ENCODE results near the gene QKI.

Gene QKI

DNA sequence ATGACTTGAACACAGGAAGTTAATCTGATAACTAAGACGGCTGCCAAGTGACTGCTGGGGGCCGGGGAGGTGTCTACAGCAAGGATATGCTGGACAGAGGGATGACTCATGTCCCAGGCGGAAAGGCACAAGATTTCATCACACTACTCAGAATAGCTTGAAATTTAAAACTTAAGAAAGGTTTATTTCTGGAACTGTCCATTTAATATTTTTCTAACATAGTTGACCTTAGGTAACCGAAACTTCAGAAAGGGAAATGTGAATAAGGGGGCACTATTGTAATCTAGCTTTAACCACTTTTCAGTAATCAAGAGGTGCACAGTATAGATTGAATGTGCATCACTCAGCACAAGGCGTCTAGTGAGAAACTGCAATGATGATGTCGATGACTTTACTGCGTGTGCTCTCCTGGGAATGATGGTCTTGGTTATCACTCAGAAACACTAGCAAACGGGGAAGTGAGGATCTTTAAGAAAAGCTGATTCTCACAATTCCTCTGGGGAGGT, 171.5 kb downstream of the QKI start:
- Histone ChIP-seq H3K79me2 (ENCODE audit: insufficient read depth, low read length) (no peaks in the 10 kb centered on the region), H3K9me3 (ENCODE audit: insufficient read depth, low read depth, low read length) (no peaks in the 10 kb centered on the region), H3K9ac (ENCODE audit: low read depth, low read length, poor library complexity, severe bottlenecking) (no peak overlapping the region), H3K4me1 (ENCODE audit: insufficient read depth, low read length, poor library complexity, severe bottlenecking) (no peaks in the 10 kb centered on the region), H3K9me2 (replicated peaks; ENCODE audit: low read depth, low read length) (no peaks in the 10 kb centered on the region), H3K4me3 (ENCODE audit: low read length, poor library complexity, severe bottlenecking) (no peak overlapping the region), H3F3A (ENCODE audit: low read depth) (no peaks in the 10 kb centered on the region), H3K36me3 (ENCODE audit: insufficient read depth, low read length) (no peaks in the 10 kb centered on the region), H3K27me3 (ENCODE audit: insufficient read depth, low read length, poor library complexity, severe bottlenecking) (no peaks in the 10 kb centered on the region), H3K4me2 (ENCODE audit: low read depth, low read length, poor library complexity, severe bottlenecking) (no peak overlapping the region), H4K20me1 (ENCODE audit: insufficient read depth, low read length, poor library complexity, severe bottlenecking) (no peaks in the 10 kb centered on the region), H2AFZ (ENCODE audit: low read length) (no peak overlapping the region)
- TF ChIP-seq EZH2phosphoT487 (IDR thresholded peaks at IDR 0.05; ENCODE audit: borderline replicate concordance) = no peak
- TF ChIP-seq, protein P1, sequence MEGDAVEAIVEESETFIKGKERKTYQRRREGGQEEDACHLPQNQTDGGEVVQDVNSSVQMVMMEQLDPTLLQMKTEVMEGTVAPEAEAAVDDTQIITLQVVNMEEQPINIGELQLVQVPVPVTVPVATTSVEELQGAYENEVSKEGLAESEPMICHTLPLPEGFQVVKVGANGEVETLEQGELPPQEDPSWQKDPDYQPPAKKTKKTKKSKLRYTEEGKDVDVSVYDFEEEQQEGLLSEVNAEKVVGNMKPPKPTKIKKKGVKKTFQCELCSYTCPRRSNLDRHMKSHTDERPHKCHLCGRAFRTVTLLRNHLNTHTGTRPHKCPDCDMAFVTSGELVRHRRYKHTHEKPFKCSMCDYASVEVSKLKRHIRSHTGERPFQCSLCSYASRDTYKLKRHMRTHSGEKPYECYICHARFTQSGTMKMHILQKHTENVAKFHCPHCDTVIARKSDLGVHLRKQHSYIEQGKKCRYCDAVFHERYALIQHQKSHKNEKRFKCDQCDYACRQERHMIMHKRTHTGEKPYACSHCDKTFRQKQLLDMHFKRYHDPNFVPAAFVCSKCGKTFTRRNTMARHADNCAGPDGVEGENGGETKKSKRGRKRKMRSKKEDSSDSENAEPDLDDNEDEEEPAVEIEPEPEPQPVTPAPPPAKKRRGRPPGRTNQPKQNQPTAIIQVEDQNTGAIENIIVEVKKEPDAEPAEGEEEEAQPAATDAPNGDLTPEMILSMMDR (conservative IDR thresholded peaks at IDR 0.05; ENCODE audit: low read length) = no peak

DNA sequence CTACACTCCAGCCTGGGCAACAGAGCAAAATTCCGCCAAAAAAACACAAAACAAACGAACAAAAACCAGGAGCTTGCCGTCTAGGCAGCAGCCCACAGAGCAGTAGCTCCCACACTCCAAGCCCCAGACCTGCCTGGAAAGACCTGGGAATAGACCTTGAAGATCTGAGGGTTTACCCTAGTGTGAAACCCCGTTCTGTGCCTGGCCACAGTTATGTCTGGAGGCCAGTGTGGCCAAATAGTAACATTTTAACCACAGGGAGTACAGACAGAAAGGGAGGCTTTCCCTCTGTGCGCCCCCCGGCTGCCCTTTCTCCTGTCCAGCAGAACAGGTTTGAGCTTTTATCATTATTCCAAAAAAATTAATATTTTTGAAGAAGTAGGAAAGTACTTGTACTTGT, 172.4 kb downstream of the QKI start:
- H3K36me3 ChIP-seq (ENCODE audit: insufficient read depth, low read length) = no peaks in the 10 kb centered on the region
- H3K9me2 ChIP-seq (replicated peaks; ENCODE audit: low read depth, low read length) = no peaks in the 10 kb centered on the region
- H3K4me1 ChIP-seq (ENCODE audit: insufficient read depth, low read length, poor library complexity, severe bottlenecking) = no peaks in the 10 kb centered on the region
- H3K4me2 ChIP-seq (ENCODE audit: low read depth, low read length, poor library complexity, severe bottlenecking) = no peak overlapping the region
- no peaks in the 10 kb centered on the region for H3K9me3 ChIP-seq (ENCODE audit: insufficient read depth, low read depth, low read length)
- H2AFZ ChIP-seq (ENCODE audit: low read length) = no peak overlapping the region
- no peaks in the 10 kb centered on the region for H3K27me3 ChIP-seq (ENCODE audit: insufficient read depth, low read length, poor library complexity, severe bottlenecking)
- H3K9ac ChIP-seq (ENCODE audit: low read depth, low read length, poor library complexity, severe bottlenecking) = no peak overlapping the region
- TF ChIP-seq, protein P1 (conservative IDR thresholded peaks at IDR 0.05; ENCODE audit: low read length) = no peak
- TF ChIP-seq EZH2phosphoT487 (IDR thresholded peaks at IDR 0.05; ENCODE audit: borderline replicate concordance) = no peak
- H3K79me2 ChIP-seq (ENCODE audit: insufficient read depth, low read length) = no peaks in the 10 kb centered on the region
- no peaks in the 10 kb centered on the region for H3F3A ChIP-seq (ENCODE audit: low read depth)
- H4K20me1 ChIP-seq (ENCODE audit: insufficient read depth, low read length, poor library complexity, severe bottlenecking) = no peaks in the 10 kb centered on the region
- no peak overlapping the region for H3K4me3 ChIP-seq (ENCODE audit: low read length, poor library complexity, severe bottlenecking)

DNA sequence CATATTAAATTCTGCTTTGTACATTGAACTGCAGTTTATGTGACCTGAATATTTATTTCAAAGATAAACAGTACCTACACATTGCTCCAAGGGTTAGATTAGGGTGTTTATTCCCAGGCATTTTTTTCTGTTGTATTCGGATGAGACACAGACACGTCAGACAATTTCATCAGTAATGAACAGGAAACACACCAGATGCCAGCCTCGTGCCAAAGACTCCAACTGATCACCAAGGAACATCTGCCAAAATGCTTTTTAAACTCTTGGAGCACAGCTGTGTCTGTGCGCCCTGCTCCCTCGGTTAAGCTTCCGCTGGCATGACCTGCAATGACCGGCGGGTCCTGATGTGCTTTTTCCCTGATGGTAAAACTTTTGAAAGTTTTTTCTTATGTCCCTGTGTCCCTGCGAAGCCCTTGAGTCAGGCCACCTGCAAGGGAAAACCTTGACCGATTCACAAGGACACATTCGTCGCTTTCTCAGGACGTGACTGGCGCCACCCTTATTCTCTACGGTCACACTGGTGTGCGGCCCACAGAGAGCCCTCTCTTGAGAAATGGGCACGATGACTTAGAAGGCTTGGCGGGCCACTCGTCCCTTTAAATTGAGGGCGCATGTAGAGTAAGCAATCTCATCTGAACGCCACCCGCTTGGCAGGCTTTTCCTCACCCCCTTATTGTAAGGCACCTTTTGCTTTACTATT, 173.9 kb downstream of the QKI start:
- Histone ChIP-seq H2AFZ (ENCODE audit: low read length) (no peak overlapping the region), H3K36me3 (ENCODE audit: insufficient read depth, low read length) (no peaks in the 10 kb centered on the region), H3K9me2 (replicated peaks; ENCODE audit: low read depth, low read length) (no peaks in the 10 kb centered on the region), H3K9me3 (ENCODE audit: insufficient read depth, low read depth, low read length) (no peaks in the 10 kb centered on the region; the same call in 1 of the 2 replicates), H3K4me3 (ENCODE audit: low read length, poor library complexity, severe bottlenecking) (no peak overlapping the region), H3K4me2 (ENCODE audit: low read depth, low read length, poor library complexity, severe bottlenecking) (no peak overlapping the region), H3K79me2 (ENCODE audit: insufficient read depth, low read length) (no peaks in the 10 kb centered on the region), H3K4me1 (ENCODE audit: insufficient read depth, low read length, poor library complexity, severe bottlenecking) (no peaks in the 10 kb centered on the region), H3F3A (ENCODE audit: low read depth) (no peaks in the 10 kb centered on the region), H3K9ac (ENCODE audit: low read depth, low read length, poor library complexity, severe bottlenecking) (no peak overlapping the region), H4K20me1 (ENCODE audit: insufficient read depth, low read length, poor library complexity, severe bottlenecking) (no peaks in the 10 kb centered on the region), H3K27me3 (ENCODE audit: insufficient read depth, low read length, poor library complexity, severe bottlenecking) (no peaks in the 10 kb centered on the region)
- TF ChIP-seq, protein P1 (conservative IDR thresholded peaks at IDR 0.05; ENCODE audit: low read length) = no peak
- TF ChIP-seq EZH2phosphoT487 (IDR thresholded peaks at IDR 0.05; ENCODE audit: borderline replicate concordance) = no peak
